Measurements from ENCODE around the gene UGT2A1.

Gene UGT2A1

DNA sequence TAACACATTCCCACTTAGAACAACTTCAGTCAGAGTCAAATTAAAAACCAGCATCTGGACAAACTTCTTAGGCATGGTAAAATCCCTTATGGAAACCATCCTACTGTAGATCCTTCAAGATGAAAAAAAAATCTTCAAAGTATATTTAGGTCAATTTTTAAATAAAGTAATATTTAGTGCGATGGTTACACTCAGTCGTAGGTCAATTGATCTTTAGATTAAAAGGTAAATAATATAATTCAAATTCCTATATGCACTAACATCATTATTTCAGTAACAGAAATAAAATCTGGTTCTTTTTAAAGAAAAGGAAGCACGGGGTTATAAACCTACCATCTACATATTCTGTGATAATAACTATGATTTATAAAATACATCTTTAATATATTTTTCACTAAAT is 13.5 kb downstream of the UGT2A1 start, which contains the start of gene UGT2A2:
TSS of gene UGT2A2 (minus strand) at position 101 of the 400 bp plus-strand sequence. CDS start at position 99, 2 bp downstream.
- DNase-seq (ENCODE audit: low read depth): no peak
- TF ChIP-seq, protein P1, sequence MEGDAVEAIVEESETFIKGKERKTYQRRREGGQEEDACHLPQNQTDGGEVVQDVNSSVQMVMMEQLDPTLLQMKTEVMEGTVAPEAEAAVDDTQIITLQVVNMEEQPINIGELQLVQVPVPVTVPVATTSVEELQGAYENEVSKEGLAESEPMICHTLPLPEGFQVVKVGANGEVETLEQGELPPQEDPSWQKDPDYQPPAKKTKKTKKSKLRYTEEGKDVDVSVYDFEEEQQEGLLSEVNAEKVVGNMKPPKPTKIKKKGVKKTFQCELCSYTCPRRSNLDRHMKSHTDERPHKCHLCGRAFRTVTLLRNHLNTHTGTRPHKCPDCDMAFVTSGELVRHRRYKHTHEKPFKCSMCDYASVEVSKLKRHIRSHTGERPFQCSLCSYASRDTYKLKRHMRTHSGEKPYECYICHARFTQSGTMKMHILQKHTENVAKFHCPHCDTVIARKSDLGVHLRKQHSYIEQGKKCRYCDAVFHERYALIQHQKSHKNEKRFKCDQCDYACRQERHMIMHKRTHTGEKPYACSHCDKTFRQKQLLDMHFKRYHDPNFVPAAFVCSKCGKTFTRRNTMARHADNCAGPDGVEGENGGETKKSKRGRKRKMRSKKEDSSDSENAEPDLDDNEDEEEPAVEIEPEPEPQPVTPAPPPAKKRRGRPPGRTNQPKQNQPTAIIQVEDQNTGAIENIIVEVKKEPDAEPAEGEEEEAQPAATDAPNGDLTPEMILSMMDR (conservative IDR thresholded peaks at IDR 0.05; ENCODE audit: low read length): no peak
- H3K4me3 ChIP-seq (ENCODE audit: low read length): no peak within 1 kb of the TSS

DNA sequence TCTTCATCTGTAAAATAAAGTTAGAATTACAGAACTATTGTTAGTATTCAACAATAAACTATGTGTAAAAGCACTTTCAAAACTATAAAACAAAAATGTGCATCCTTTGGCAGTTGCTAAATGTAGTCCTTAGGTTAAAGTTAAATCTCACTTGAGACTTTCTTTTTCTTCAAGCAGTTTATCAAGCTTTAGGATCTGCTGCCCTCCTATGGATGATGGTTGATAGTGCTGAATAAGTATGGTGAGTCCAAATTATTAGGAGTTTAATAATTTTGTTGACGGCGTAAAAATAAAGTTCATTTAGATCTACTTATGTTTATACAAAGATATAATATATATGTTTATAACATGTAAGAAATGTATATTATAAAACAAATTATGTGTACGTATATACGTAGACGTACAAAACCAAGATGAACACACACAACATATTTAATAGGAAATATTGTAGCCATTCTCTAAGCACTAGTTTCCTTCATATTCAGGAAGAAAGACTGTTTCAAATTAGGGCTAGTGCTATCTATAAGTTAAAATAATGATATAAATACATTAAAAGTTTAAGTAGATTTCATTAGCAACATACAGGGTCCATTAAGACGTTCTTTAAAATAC is 35.9 kb downstream of the UGT2A1 start:
- no peak overlapping the region for H3K4me3 ChIP-seq (ENCODE audit: low read length)
- DNase-seq (ENCODE audit: low read depth): peak; percentile 1
- TF ChIP-seq, protein P1 (conservative IDR thresholded peaks at IDR 0.05; ENCODE audit: low read length): peak; percentile 11; the same call in 1 of the 2 replicates

DNA sequence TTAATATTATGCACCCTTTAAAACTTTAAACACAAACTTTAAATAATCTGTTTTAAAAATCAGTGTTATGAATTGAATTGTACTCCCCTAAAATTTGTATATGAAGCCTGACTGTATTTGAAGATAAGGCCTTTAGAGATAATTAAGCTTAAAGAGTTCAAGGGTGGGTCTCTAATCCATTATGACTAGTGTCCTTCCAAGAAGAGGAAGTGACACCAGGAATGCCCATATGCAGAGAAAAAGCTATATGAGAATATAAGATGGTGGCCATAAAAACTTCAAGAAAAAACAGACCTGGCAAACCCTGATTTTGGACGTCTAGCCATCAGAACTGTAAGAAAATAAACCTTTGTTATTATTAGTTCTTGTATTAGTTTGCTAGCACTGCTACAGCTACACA is 42.6 kb downstream of the UGT2A1 start:
- no peak for DNase-seq (ENCODE audit: low read depth)
- TF ChIP-seq, protein P1 (conservative IDR thresholded peaks at IDR 0.05; ENCODE audit: low read length): no peak
- H3K4me3 ChIP-seq (ENCODE audit: low read length): no peak overlapping the region

DNA sequence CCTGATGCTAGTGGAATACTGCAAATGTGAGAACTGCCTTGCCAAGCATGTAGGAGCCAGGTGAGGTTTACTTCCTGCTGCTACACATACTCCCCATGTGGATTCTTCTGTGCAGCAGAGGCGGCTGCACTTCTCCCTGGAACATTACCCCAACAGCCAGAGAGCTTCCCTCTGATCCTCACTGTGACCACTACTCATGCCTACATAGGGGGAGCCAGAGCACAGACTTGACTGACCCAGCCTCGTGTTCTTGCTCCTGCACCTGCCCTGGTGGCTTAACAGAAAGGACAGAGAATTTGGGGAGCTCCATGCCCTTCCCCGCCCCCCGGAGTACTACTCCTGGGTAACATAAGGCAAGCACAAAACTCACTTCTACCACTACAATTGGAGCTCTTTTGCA is 52.0 kb downstream of the UGT2A1 start:
- DNase-seq (ENCODE audit: low read depth): no peak
- TF ChIP-seq, protein P1 (conservative IDR thresholded peaks at IDR 0.05; ENCODE audit: low read length): no peak
- no peak overlapping the region for H3K4me3 ChIP-seq (ENCODE audit: low read length)

DNA sequence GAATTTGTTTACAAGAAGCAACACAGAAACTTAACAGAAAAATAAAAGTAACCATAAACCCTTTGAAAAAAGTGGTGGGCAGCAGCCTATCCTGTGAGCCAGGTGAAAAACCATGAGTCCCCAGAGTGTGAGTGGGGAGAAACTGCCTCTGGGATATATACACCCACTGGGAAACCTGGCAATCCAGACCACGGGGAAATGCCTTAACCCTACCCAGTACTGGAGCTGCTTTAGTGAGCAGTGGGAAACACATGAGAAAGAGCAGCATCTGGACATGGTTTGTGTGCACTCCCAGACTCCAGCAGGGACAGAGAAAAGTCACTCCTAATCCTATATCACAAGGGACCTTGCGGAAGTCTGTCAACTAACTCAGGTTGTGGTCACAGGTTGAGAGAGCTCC is 53.0 kb downstream of the UGT2A1 start:
- no peak for DNase-seq (ENCODE audit: low read depth)
- TF ChIP-seq, protein P1 (conservative IDR thresholded peaks at IDR 0.05; ENCODE audit: low read length): no peak
- H3K4me3 ChIP-seq (ENCODE audit: low read length): no peak overlapping the region

DNA sequence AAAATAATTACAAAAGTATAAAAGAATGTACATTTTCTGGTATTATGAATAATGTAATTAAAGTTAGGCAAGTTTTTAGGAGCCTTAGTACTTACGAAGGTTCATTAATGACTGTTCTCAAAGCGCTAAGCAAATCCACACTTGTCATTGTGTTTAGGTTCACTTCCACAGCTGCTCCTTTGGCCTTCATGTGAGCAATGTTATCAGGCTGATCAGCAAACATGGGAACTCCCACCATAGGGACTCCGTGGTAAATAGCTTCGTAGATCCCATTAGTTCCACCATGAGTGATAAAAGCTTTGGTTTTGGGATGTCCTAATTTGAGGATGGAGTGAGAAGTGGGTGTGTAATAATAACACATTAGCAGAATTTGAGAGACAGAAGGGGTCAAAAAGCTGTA is 58.7 kb downstream of the UGT2A1 start:
- no peak overlapping the region for H3K4me3 ChIP-seq (ENCODE audit: low read length)
- TF ChIP-seq, protein P1 (conservative IDR thresholded peaks at IDR 0.05; ENCODE audit: low read length): no peak
- no peak for DNase-seq (ENCODE audit: low read depth)

DNA sequence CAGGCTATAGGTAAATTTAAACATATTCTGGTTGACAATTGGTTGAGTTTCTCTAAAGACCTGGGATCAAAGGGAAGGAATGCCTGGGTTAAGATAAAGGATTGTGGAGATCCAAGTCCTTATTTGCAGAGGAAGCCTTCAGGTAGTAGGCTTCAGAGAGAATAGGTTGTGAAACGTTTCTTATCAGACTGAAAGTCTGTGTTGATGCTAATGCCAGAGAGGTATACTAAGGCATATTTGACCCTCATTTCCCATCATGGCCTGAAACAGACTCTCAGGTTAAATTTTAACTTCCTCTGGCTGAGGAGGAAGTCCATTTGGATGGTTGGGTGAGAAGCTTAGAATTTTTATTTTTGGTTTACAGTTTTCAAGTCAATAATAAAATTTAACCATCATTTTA is 61.7 kb downstream of the UGT2A1 start:
- TF ChIP-seq, protein P1 (conservative IDR thresholded peaks at IDR 0.05; ENCODE audit: low read length): no peak
- DNase-seq (ENCODE audit: low read depth): no peak
- H3K4me3 ChIP-seq (ENCODE audit: low read length): no peak overlapping the region

All from AG10803 (cell line).